Measurements from ENCODE around the gene KATNB1. TPM values are rescaled to one million over a fixed set of nuclear protein-coding genes. Genes with fewer than 3 reads are reported as not detected.

KATNB1 gene
- polyA plus RNA-seq, 1 experiment, result 10.7 TPM

- TF ChIP-seq CTCF (IDR thresholded peaks at IDR 0.05; ENCODE audit: low read depth, low read length), result no peak
- no peak for DNase-seq (ENCODE audit: low read depth, low spot score)
- H3K27ac ChIP-seq (ENCODE audit: low read depth, low read length), result no peak overlapping the region
- no peak overlapping the region for H3K4me3 ChIP-seq (ENCODE audit: low read depth, low read length)
- CTCF ChIA-PET, result interaction anchor here (2.3 kb wide), 1 partner anchor 10 kb away, joined by 5 read pairs; no protein-coding TSS in a partner anchor
- no peaks in the 10 kb centered on the region for H3K9me3 ChIP-seq (ENCODE audit: control insufficient read depth, insufficient read depth, low read length)
- POLR2A ChIA-PET, result no interaction called here
- H3K27me3 ChIP-seq (ENCODE audit: control insufficient read depth, insufficient read depth, low read length), result no peaks in the 10 kb centered on the region
Measured at GRCh38 chr16:57797216-57797525, 61.6 kb downstream of the KATNB1 start.

GRCh38 chr16:57797526-57798266 lies 62.1 kb downstream of the KATNB1 start:
- Histone ChIP-seq H3K27ac (ENCODE audit: low read depth, low read length) (no peak overlapping the region), H3K4me3 (ENCODE audit: low read depth, low read length) (no peak overlapping the region), H3K9me3 (ENCODE audit: control insufficient read depth, insufficient read depth, low read length) (no peaks in the 10 kb centered on the region), H3K27me3 (ENCODE audit: control insufficient read depth, insufficient read depth, low read length) (no peaks in the 10 kb centered on the region)
- ChIA-PET POLR2A (no interaction called here), CTCF (no interaction called here)
- no peak for DNase-seq (ENCODE audit: low read depth, low spot score)
- TF ChIP-seq CTCF (IDR thresholded peaks at IDR 0.05; ENCODE audit: low read depth, low read length), result no peak

- Histone ChIP-seq H3K27me3 (ENCODE audit: control insufficient read depth, insufficient read depth, low read length) (no peaks in the 10 kb centered on the region), H3K27ac (ENCODE audit: low read depth, low read length) (no peak overlapping the region), H3K4me3 (ENCODE audit: low read depth, low read length) (no peak overlapping the region), H3K9me3 (ENCODE audit: control insufficient read depth, insufficient read depth, low read length) (no peaks in the 10 kb centered on the region)
- no peak for TF ChIP-seq CTCF (IDR thresholded peaks at IDR 0.05; ENCODE audit: low read depth, low read length)
- CTCF ChIA-PET, result interaction anchor here (0.9 kb wide), 1 partner anchor 78 kb away, joined by 3 read pairs; no protein-coding TSS in a partner anchor
- DNase-seq (ENCODE audit: low read depth, low spot score), result no peak
- POLR2A ChIA-PET, result no interaction called here
Measured at GRCh38 chr16:57798267-57798810, 62.8 kb downstream of the KATNB1 start.

GRCh38 chr16:57798953-57799599 lies 63.5 kb downstream of the KATNB1 start:
- Histone ChIP-seq H3K4me3 (ENCODE audit: low read depth, low read length) (no peak overlapping the region), H3K9me3 (ENCODE audit: control insufficient read depth, insufficient read depth, low read length) (no peaks in the 10 kb centered on the region), H3K27ac (ENCODE audit: low read depth, low read length) (no peak overlapping the region), H3K27me3 (ENCODE audit: control insufficient read depth, insufficient read depth, low read length) (no peaks in the 10 kb centered on the region)
- no peak for TF ChIP-seq CTCF (IDR thresholded peaks at IDR 0.05; ENCODE audit: low read depth, low read length)
- CTCF ChIA-PET, result interaction anchor here (0.9 to 1.7 kb wide), 2 partner anchors 64 to 79 kb away, joined by 3 to 7 read pairs; no protein-coding TSS in a partner anchor
- DNase-seq (ENCODE audit: low read depth, low spot score), result no peak
- POLR2A ChIA-PET, result no interaction called here
